Activated CD4-positive, alpha-beta T cell treated with anti-CD3 and anti-CD28 coated beads, Interleukin-2, amount 50 U/mL, for 16 hours (primary cell): ENCODE measurements around the gene ALDH18A1.
"Not testable (repeated sequence)": the region's sequence is repeated elsewhere in the genome, so short reads cannot be mapped to it uniquely, and the experiment has no call there.

Experiments used
- DNase-seq: peaks from one replicate; pipeline ENCODE4 v3.0.0-alpha.2; 2020

The ALDH18A1 gene

DNA sequence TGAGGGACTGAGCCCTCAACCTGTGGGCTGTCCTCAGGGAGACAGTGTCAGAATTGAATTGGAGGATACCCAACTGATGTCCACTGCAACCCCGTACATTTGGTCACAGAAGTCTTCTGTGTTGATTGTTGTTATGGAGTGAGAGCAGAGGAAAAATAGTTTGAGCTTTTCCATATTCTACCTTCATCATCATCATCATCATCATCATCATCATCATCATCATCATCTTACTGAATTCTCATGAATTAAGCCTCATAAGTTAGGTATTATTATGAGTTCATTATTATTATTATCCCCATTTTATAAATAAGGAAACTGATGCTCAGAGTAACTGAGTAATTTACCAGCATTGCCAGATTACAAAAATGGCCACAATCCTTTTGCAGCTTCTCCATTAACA is 8.4 kb downstream of the ALDH18A1 start:
- no peak for DNase-seq

DNA sequence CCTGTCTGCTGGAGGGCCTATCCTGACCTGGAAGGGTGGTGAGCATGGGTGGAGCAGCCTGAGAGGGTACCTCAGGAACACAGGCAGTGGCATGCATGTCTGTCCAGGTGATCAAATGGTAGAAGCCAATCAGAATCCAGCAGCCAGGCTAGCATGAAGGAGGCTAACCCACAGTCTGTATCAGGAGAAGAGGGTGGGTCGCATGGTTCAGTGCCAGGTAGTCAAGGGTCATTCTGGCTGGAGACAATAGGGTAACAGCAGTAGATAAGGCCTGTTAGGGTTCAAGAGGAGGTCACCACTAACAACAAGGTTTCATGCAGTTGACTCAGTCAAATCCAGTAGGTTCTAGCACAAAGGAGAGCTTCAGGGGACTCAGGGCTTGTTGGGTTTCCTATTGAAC is 10.4 kb downstream of the ALDH18A1 start:
- no peak for DNase-seq

DNA sequence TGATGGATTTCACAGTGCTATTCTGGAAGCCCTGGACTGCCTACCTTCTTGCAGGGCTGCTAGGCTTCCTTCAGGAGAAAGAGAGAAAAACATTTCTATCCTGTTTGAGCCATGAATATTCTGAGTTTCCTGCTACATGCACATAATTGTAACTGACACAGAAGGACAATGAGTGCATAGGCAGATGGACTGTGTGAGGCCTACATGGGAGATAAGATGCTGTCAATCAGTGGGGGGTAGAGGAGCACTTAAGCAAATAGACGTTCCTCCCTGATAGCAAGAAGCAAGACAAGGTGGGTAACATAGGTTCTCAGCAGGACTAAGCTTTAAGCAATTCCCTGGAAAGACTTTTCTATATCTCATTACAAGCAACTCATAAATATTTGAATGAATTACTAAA is 11.6 kb downstream of the ALDH18A1 start:
- no peak for DNase-seq

DNA sequence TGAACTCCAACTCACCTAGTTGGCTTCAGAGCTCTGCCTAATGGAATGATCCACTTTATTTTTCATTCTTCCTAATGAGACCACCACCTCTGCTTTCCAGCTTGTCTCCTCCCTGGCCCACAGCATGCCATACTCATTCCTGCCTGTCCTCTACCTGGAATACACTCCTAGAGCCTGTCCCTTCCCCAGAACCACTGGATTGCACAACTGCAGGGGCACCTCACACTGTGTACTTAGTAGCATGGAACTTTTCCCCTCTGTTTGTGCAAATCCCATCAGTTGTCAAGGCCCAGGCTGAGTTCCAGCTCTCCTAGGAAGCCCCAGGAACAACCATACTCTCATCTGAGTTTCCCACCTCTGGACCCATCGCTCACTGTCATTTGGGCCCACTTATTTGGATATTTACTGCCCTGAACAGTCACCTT is 15.6 kb downstream of the ALDH18A1 start:
- DNase-seq, result no peak

DNA sequence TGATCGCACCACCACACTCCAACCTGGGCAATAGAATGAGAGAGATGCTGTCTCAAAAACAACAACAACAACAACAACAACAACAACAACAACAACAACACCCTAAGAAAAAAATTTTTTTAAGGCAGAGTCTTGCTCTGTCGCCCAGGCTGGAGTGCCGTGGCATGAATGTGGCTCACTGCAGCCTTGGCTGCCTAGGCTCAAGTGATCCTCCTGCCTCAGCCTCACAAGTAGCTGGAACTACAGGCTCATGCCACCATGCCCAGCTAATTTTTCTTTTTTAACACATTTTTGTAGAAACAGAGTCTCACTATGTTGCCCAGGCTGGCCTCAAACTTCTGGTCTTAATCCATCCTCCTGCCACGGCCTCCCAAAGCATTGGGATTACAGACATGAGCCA is 18.6 kb downstream of the ALDH18A1 start:
- no peak for DNase-seq

DNA sequence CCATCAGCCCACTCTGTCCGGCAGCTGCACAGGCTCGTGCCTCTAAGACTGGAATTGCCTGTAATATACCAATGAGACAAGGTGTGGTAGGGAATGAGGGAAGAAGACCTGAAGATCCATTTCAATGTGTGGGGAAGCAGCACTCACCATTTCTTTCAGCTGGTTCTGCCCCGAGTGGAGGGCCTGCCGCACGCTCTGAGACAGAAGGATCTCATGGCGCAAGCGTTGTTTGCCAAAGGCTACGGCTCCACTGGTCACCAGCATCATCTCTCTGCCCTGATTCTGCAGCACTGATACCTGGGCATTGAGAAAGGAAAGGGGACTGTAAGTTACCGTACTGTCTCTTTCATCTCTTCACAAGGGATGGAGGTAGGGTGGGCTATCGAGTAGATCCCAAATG is 19.4 kb downstream of the ALDH18A1 start:
- no peak for DNase-seq

DNA sequence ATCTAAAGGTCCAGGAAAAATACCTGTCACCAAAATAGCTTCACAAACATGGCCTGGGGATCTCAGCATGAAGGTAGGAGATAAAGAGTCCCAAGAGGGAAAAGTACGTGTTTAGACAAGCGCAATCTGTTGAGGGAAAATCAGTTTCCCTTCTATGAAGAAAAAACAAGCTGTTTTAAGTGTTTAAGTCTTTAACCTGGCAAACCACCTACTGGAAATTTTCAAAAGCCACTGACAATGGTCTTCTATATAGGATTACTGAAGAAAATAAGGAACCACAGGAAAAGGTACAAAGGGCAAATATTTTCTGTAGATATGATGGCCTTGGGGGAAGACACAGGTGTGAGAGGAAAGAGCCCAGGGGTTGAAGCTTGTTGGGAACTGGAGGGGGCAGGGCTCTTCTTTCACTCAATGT is 21.2 kb downstream of the ALDH18A1 start:
- no peak for DNase-seq

DNA sequence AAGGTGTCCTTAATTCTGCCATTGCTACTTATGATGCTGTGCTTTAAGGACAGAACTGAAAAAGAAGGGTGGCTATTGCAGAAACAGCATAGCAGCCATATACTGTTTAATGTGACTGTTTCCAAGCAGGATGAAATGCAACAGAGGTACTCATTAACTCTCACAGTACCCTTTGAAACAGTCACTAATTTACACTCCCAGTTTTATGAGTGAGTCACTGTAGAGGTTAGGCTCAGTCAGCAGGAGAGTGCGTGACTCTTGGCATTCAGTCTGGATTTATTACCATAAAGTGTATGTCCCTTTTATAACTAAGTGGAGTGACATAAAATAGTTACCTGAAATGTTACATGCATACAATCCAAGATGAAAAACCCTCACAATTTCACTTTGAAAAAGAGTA is 27.7 kb downstream of the ALDH18A1 start:
- DNase-seq, result no peak

DNA sequence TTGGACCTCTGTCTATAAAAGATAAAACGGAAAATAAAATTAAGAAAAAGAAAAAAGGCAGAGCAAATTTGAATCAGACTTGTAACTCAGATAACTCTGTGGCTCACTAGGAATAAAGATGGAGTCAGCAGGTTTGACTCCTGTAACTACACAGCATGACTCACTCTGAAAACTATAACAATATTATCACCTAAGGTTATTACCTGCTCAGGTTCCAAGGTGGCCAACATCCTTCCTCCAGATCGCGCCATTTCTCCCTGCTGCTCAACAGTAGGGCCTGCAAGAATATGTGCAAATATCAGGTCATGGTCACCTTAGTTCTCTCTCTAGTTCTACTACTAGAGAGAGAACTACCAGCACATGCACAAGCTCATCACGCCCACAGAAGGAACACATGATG is 30.0 kb downstream of the ALDH18A1 start:
- no peak for DNase-seq

DNA sequence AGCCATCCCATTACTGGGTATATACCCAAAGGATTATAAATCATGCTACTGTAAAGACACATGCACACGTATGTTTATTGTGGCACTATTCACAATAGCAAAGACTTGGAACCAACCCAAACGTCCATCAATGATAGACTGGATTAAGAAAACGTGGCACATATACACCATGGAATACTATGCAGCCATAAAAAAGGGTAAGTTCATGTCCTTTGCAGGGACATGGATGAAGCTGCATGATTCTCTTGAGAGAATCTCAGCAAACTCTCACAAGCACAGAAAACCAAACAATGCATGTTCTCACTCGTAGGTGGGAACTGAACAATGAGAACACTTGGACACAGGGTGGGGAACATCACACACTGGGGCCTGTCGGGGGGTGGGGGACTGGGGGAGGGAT is 36.1 kb downstream of the ALDH18A1 start:
- not testable (repeated sequence) for DNase-seq

DNA sequence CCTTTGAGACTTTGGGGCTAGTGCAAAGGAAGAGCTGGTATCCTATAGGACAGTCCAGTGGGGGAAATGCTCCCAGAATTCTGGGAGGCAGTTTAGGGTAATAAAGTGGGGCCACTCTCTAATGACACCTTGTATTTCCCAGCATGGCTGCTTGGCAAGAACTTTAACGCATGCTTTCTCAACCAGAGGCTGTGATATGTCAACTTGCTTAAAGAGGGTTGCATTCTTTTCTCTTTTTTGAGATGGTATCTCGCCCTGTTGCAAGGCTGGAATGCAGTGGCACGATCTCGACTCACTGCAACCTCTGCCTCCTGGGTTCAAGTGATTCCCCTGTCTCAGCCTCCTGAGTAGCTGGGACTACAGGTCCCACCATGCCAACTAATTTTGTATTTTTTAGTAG is 38.4 kb downstream of the ALDH18A1 start:
- no peak for DNase-seq

DNA sequence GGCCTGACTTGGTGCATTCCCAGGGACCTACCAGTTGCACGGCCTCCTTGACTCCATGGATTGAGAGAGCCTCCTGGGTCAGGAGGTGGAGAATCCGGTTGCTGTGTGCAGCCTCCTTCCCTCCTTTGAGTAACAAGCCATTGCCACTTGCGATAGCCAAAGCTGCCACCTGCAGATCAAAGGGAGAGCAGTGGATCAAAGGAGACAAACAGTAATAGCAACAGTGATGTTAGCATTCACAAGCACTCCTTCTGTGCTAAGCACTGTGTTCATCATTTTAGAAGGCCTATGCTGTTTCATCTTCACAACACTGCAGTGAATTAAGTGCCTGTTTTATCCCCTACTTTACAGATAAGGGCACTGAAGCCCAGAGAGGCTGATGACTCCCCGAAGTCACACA is 40.1 kb downstream of the ALDH18A1 start:
- no peak for DNase-seq

DNA sequence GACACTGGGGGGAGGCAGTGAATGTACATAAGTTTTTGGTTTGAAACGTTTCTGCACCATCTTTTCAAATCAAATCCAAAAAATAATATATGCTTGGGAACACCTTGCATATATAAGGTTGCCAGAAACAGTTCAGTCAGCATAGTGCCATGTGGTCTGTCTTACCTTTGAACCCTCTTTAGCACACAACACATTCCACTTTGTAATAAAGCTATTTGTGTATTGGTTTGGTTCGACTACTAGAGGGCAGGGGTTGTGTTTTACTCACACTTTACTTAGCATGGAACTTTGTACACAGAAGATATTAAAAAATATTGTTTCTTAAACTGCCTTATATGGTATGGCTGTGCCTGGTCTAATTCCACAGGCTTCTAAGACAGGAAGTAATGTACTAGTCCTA is 43.2 kb downstream of the ALDH18A1 start:
- DNase-seq, result no peak

DNA sequence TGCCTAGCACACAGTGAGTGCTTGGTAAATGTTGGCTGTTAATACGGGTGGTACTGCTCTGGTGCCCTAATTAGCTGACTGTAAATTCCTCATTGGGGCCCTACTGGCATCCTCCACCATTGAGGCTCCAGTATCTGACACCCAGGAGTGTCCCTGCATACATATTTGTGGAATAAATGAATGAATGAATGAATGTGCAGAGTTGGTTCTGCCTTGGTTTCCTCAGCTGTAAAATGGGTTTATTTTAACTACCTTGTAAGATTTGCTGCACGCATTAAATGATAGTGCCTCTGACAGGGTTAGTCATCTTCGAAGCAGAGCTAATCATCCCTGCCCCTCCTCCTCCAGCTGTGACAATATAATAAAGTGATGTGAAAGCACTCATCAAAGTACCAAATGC is 45.8 kb downstream of the ALDH18A1 start:
- DNase-seq, result no peak

DNA sequence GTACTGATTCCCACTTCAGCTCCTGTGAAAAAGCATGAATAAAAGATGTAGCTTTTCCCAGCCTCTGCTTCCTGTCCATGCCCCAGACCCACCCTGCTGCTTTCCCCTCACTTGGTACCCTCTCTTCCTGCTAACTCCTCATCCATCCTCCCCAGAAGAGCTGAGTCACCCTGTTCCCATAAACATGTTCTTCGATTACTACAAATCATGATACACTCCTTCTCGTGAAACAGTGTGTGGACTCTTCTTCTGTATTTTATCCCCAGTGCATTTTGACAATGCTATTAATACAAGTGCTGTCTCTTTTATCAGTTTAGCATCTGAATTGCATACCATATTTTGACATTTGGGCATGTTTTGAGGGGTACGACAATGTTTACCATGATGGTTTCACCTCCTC is 49.6 kb downstream of the ALDH18A1 start:
- no peak for DNase-seq

DNA sequence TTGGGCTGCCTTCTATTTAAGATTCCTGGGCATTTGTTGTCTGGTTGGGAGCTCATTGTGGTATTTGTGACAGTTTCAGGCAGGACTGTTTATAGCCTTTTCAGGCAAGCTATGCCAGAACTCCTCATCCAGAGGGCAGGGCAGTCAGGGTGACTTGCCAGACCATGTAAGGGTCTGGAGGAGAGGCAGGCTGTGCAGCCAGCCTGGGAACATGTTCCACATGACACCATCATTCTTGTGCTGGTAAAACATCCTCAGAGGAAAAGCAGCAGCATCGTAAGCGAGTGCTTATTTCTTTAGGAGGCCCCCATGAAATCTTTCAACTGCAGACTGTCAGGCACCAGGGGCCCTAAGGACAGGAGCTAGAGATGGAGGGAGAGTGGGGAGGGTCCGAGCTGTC is 51.3 kb downstream of the ALDH18A1 start:
- DNase-seq, result no peak

DNA sequence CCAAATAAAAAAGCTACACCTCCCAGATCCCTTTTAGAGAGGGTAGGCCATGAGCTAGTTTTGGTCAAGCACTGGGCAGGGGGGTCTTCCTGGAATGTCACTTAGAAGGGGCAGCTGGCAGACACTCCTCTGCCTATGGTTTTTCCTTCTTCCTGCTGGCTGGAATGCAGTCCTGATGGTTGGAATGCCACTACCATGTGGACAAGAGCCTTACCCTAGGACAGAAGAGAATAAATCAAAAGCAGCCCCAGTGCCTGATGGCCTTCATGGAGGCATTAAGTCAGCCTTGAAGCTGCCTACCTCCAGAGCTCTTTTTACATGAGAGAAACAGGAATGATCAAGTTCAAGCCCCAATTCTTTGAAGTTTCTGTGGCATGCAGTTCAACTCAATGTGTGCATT is 51.9 kb downstream of the ALDH18A1 start:
- no peak for DNase-seq

DNA sequence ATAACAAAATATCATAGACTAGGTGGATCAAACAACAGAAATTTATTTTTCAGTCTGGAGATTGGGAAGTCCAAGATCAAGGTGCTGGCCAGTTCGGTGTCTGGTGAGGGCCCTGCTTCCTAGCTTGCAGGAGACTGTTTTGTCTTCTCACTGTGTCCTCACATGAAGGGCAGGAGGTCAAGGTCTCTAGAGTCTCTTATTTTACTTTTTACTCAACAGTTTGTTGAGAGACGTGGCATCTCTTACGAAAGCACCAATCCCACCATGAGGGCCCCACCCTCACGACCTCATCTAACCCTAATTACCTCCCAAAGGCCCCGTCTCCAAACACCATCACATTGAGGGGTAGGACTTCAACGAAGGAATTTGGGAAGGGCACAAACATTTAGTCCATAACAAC is 54.1 kb downstream of the ALDH18A1 start:
- no peak for DNase-seq

DNA sequence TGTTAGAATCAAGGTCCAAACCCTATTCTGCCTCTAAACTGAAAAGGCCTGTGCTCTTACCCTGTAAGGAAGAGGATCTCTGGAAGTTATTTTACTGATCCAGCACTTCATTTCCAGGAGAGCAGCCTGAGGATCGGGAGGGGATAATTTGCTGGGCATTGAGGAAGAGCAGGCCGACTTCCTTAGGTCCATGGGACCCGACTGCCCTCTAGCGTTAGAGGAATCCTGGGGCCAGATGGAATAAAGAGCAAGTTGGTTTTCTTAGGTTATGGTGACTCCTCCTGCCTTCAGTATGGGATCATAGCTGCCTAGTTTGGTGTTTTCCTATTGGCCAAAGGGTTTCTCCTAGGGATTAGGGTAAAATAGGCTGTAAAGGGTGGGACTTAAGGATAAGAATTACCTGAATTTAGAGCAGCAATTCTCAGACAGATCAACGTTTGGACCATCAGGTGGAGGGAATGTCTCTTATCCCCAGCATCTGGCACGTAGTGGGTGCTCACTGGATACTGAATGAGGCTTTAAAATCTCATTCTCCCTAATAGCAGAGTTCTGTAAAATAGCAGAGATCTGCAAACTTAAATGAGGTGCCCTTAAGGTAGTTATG is 55.3 kb downstream of the ALDH18A1 start:
- peak; percentile 59 for DNase-seq

DNA sequence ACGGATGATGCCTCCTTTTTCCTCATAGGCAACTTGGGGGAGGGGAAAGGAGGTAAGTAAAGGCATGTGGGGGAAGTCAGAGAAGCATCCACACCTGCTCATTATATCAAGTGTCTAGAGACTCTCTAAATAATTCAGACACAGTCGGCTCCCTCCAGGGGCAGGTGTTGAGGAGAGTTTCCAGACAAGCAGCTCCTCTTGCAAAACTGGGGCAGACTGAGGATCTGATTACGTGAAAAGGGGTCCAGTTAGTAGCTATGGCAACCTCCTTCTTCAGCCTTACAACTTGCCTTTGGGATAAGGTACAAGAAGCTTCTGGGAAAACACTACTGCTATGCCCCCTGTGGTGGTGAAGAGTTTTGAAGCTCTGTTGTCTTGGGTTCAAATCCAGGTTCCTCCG is 56.4 kb downstream of the ALDH18A1 start:
- DNase-seq, result no peak

DNA sequence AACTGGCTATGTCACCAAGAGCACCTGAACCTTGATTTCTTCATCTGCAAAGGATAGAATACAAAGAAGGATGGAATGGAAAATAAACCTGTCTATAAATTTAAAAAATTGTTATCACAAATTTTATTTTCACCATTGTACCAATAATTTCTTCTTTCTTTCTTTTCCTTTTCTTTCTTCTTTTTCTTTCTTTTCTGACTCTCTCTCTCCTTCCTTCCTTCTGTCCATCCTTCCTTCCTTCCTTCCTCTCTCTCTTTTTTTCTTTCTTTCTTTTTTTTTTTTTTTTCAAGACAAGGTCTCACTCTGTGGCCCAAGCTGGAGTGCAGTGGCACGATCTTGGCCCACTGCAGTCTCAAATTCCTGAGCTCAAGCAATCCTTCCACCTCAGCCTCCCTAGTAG is 58.7 kb downstream of the ALDH18A1 start:
- no peak for DNase-seq

DNA sequence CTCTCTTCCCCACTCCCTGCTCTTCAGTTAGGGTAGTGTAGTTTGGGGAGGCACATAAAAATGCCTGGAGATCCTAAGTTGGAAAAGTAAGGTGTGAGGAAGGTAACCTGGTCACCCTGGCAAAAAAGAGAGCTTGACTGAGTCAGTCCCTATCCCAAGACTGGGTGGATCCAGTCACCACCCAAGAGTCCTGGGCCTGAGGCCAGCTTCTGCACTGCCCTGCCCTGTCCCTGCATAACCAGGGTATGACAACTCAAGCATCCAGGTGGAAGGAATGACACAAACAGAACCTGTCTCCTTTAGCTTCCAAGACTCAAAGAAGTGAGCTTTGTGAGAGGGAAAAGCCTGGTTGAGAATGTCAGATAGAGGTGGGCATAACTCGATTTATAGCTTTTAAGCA is 68.5 kb downstream of the ALDH18A1 start:
- no peak for DNase-seq

DNA sequence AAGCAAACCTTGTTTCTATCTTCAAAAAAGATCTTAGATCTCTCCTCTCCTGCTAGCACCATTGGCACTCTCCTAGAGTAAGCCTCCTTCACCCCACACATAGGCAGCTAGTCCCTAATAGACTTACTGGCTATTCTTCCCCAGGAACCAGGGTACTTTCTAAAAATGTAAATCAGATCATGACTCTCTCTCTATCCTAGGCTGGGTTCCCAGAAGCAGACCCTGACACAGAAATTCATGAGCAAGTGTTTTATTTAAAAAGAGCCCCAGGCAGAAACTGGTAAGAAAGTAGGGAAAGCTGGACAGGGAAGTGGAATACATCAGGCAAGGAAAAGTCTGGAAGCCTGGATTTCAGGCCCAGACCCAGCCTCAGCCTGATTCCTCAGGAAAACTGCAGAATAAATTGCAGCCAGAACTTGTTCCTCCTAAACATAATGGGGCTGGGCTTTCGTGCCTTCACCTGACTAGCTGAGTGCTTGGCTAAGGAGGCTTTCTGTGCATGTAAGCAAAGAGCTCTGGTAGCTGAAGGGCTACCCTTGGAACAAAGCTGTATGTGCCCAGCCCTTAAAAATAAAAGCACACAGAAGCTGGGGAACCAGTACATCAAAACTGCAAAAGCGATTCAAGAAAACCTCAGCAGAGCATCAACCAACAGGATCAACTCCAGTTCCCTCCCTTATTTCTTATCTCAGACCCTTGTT is 76.5 kb downstream of the ALDH18A1 start:
- DNase-seq, result no peak

DNA sequence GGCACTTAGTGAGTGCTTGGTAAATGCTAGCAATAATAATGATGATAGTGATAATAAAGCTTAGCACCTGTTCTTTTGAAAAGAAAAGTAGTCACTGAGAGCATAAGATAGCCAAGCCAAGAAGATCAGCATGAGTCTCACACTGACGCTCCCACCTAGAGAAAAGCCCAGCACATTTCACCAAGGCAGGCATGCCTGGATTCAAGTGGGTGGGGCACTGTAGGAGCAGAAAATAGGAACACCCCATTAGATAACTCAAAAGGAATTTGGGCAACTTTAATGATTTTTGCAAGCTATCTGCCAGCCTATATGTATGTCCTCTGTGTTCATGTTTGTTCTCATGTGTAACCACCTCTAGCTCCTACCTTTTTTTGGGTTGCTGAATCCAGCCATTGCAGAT is 77.2 kb downstream of the ALDH18A1 start:
- DNase-seq, result no peak

DNA sequence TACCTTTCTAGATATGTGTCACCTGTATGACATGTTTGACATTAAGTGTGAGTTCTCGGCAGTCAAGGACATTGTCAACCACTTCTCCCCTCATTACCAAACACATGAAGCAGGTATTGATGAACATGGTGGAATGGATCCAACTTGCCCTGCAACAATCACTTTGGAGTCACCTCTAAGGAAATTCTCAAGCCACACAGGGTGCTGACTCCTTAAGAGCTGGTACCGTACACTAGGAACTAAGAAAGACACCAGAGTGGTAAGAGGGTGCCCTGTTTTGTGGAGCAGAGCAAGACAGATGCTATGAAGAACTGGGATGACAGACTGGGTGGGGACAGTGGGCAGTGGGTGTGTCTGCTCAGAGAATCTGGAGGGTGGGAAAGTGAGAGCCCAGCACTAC is 77.9 kb downstream of the ALDH18A1 start:
- no peak for DNase-seq
